ENCODE measurements around the gene ZNF23. TPM values are rescaled to one million over a fixed set of nuclear protein-coding genes. Genes with fewer than 3 reads are reported as not detected.

The ZNF23 gene
- total and polyA plus RNA-seq, 10 of the 15 experiments (the other 5 are each of a cell fraction or from before 2014, with no cell fraction given) = 3.6 to 11.5 (median 8.7) TPM

- BruUV-seq (replicated peaks) = no TSS peak
- no peak for FAIRE-seq
- CTCF ChIA-PET = interaction anchor here (1.0 kb wide), 2 partner anchors 13 to 46 kb away, joined by 4 read pairs; no protein-coding TSS in a partner anchor
- TF ChIP-seq ZNF384 (IDR thresholded peaks at IDR 0.05; ENCODE audit: borderline replicate concordance, low read depth, low read length) = no peak
- TF ChIP-seq FOS (IDR thresholded peaks at IDR 0.05; ENCODE audit: borderline replicate concordance, extremely low read depth, insufficient read length) = no peak
- no peak for TF ChIP-seq IRF3 (IDR thresholded peaks at IDR 0.05)
- no peak for TF ChIP-seq BCL11A (IDR thresholded peaks at IDR 0.05; ENCODE audit: low read depth, low read length)
- no peak for TF ChIP-seq POLR2AphosphoS2 (IDR thresholded peaks at IDR 0.05; ENCODE audit: low read depth, low read length)
- no peak for TF ChIP-seq E2F8 (IDR thresholded peaks at IDR 0.05; ENCODE audit: low read depth, partially characterized antibody)
- TF ChIP-seq STAT3 (IDR thresholded peaks at IDR 0.05; ENCODE audit: low read depth, low read length) = no peak
- no peak for TF ChIP-seq ZBTB40 (IDR thresholded peaks at IDR 0.05; ENCODE audit: borderline replicate concordance)
- TF ChIP-seq EZH2 (IDR thresholded peaks at IDR 0.05; ENCODE audit: borderline replicate concordance, control insufficient read depth, low read depth, low read length) = no peak
- no peak for TF ChIP-seq SRF (IDR thresholded peaks at IDR 0.05; ENCODE audit: low read depth in 2 of 2, low read length in 2 of 2)
- no peak for TF ChIP-seq NRF1 (conservative IDR thresholded peaks at IDR 0.05; ENCODE audit: low read depth, low read length)
- no peak for TF ChIP-seq IKZF1 (conservative IDR thresholded peaks at IDR 0.05)
- TF ChIP-seq, protein P1, sequence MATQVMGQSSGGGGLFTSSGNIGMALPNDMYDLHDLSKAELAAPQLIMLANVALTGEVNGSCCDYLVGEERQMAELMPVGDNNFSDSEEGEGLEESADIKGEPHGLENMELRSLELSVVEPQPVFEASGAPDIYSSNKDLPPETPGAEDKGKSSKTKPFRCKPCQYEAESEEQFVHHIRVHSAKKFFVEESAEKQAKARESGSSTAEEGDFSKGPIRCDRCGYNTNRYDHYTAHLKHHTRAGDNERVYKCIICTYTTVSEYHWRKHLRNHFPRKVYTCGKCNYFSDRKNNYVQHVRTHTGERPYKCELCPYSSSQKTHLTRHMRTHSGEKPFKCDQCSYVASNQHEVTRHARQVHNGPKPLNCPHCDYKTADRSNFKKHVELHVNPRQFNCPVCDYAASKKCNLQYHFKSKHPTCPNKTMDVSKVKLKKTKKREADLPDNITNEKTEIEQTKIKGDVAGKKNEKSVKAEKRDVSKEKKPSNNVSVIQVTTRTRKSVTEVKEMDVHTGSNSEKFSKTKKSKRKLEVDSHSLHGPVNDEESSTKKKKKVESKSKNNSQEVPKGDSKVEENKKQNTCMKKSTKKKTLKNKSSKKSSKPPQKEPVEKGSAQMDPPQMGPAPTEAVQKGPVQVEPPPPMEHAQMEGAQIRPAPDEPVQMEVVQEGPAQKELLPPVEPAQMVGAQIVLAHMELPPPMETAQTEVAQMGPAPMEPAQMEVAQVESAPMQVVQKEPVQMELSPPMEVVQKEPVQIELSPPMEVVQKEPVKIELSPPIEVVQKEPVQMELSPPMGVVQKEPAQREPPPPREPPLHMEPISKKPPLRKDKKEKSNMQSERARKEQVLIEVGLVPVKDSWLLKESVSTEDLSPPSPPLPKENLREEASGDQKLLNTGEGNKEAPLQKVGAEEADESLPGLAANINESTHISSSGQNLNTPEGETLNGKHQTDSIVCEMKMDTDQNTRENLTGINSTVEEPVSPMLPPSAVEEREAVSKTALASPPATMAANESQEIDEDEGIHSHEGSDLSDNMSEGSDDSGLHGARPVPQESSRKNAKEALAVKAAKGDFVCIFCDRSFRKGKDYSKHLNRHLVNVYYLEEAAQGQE (IDR thresholded peaks at IDR 0.05; ENCODE audit: low read depth, low read length) = no peak
These were observed 9.0 kb downstream of the ZNF23 start for GRCh38 chr16:71453036-71453435.

More at GRCh38 chr16:71453036-71453435, 9.0 kb downstream of the ZNF23 start:
- Histone ChIP-seq H3K27ac (ENCODE audit: control insufficient read depth, insufficient read depth) (no peak overlapping the region), H3K4me1 (ENCODE audit: control insufficient read depth, insufficient read depth, low read length) (no peaks in the 10 kb centered on the region), H3K4me2 (ENCODE audit: control insufficient read depth, insufficient read depth) (no peak overlapping the region), H3K4me3 (no peak overlapping the region), H3K27me3 (replicated peaks in 1 of 2; ENCODE audit: control insufficient read depth in 2 of 2, insufficient read depth in 2 of 2, low read length in 1 of 2) (no peaks in the 10 kb centered on the region), H3K9me3 (replicated peaks; ENCODE audit: control insufficient read depth, insufficient read depth, low read length) (peaks cover 37% of the 10 kb centered on the region), H3K9ac (ENCODE audit: control insufficient read depth, insufficient read depth, low read length) (no peak overlapping the region), H3K79me2 (ENCODE audit: control insufficient read depth, insufficient read depth, low read length) (no peaks in the 10 kb centered on the region), H4K20me1 (ENCODE audit: control insufficient read depth, insufficient read depth) (no peaks in the 10 kb centered on the region), H3K36me3 (ENCODE audit: control insufficient read depth in 2 of 2, insufficient read depth in 2 of 2, low read length in 1 of 2) (peaks cover 8 to 37% of the 10 kb centered on the region in 2 experiments), H2AFZ (ENCODE audit: control insufficient read depth, low read depth, low read length) (no peak overlapping the region)
- SMC1A ChIA-PET (ENCODE audit: uncharacterized antibody, unreplicated experiment) = no interaction called here
- intact Hi-C loops (cut with micrococcal nuclease; ENCODE audit: unreplicated experiment) (no loop called here), in situ Hi-C loops (cut with MboI) (no loop called here)
- POLR2A ChIA-PET = no interaction called here
- no peak for ATAC-seq
- RAD21 ChIA-PET (ENCODE audit: unreplicated experiment) = interaction anchor here (0.6 kb wide), 1 partner anchor 16 kb away, joined by 3 read pairs; no protein-coding TSS in a partner anchor
- DNase-seq (ENCODE audit: low read depth, low spot score) = no peak

Data from GM12878 (cell line).